ENCODE results near the gene ERG28. TPM values are rescaled to one million over a fixed set of nuclear protein-coding genes. Genes with fewer than 3 reads are reported as not detected.
"Not testable (repeated sequence)": the region's sequence is repeated elsewhere in the genome, so short reads cannot be mapped to it uniquely, and the experiment has no call there.

Gene ERG28
- total and polyA plus RNA-seq, 11 donors, result 5.7 to 15.1 (median 7.4) TPM

- peak overlapping the region in 1 of 12 donors; percentile 85 for H3K27ac ChIP-seq
- 97 to 100% (median 99%) methylated on average over 1 of the region's 1 CpG for WGBS, 4 donors
- no peaks in the 10 kb centered on the region for H3K27me3 ChIP-seq
- H3K9me3 ChIP-seq, result no peaks in the 10 kb centered on the region
- no peak overlapping the region for H3K4me3 ChIP-seq
- ATAC-seq (no peak), DNase-seq (no peak)
- no peaks in the 10 kb centered on the region for H3K36me3 ChIP-seq
- no peak for TF ChIP-seq POLR2A (IDR thresholded peaks at IDR 0.05)
- no peak for TF ChIP-seq CTCF (IDR thresholded peaks at IDR 0.05)
- H3K4me1 ChIP-seq, result peaks cover 0 to 95% (median 23%) of the 10 kb centered on the region in 12 donors
- intact Hi-C loops (cut with DNase I), result no loop called here
These were observed 53.6 kb downstream of the ERG28 start for GRCh38 chr14:75607044-75607443.

- WGBS, 4 donors, result 54 to 75% (median 63%) methylated on average over 10 of the region's 10 CpGs
- ATAC-seq (no peak), DNase-seq (no peak)
- intact Hi-C loops (cut with DNase I), result loop anchor here in 1 of 10 donors (1.0 kb wide), 1 partner anchor 12 kb away; no protein-coding TSS in a partner anchor
- Histone ChIP-seq H3K27ac (peak overlapping the region in 5 of 12 donors; percentile 18 to 76 (median 58)), H3K9me3 (no peaks in the 10 kb centered on the region), H3K4me1 (peaks cover 0 to 95% (median 20%) of the 10 kb centered on the region in 12 donors), H3K36me3 (no peaks in the 10 kb centered on the region), H3K4me3 (peak overlapping the region in 6 of 12 donors; percentile 13 to 45 (median 27)), H3K27me3 (no peaks in the 10 kb centered on the region)
- TF ChIP-seq POLR2A (IDR thresholded peaks at IDR 0.05), result no peak
These were observed 54.8 kb downstream of the ERG28 start for GRCh38 chr14:75605916-75606315.

GRCh38 chr14:75604979-75605851 is 55.5 kb downstream of the ERG28 start:
- Histone ChIP-seq H3K4me3 (peak overlapping the region in 6 of 12 donors; percentile 13 to 45 (median 27)), H3K27ac (peak overlapping the region in 7 of 12 donors; percentile 2 to 76 (median 50)), H3K9me3 (no peaks in the 10 kb centered on the region), H3K36me3 (no peaks in the 10 kb centered on the region), H3K4me1 (peaks cover 0 to 89% (median 14%) of the 10 kb centered on the region in 12 donors), H3K27me3 (no peaks in the 10 kb centered on the region)
- 44 to 60% (median 50%) methylated on average over 11 of the region's 11 CpGs for WGBS, 4 donors
- intact Hi-C loops (cut with DNase I), result loop anchor here in 1 of 10 donors (1.0 kb wide), 1 partner anchor 13 kb away; no protein-coding TSS in a partner anchor
- TF ChIP-seq POLR2A (IDR thresholded peaks at IDR 0.05), result no peak
- TF ChIP-seq CTCF (IDR thresholded peaks at IDR 0.05), result no peak
- peak in 4 of 5 donors; percentile 45 to 55 (median 52) for DNase-seq
- ATAC-seq, result peak; percentile 38 to 79 (median 65)

- H3K9me3 ChIP-seq, result no peaks in the 10 kb centered on the region
- intact Hi-C loops (cut with DNase I), result no loop called here
- no peak overlapping the region for H3K27ac ChIP-seq
- ATAC-seq, result no peak
- TF ChIP-seq POLR2A (IDR thresholded peaks at IDR 0.05) (no peak), CTCF (IDR thresholded peaks at IDR 0.05) (no peak)
- WGBS, 4 donors, result 85 to 93% (median 88%) methylated on average over 3 of the region's 3 CpGs
- no peak for DNase-seq
- no peaks in the 10 kb centered on the region for H3K36me3 ChIP-seq
- H3K4me1 ChIP-seq, result peaks cover 0 to 82% (median 12%) of the 10 kb centered on the region in 12 donors
- H3K4me3 ChIP-seq, result no peak overlapping the region
- no peaks in the 10 kb centered on the region for H3K27me3 ChIP-seq
These were observed 58.2 kb downstream of the ERG28 start for GRCh38 chr14:75602503-75602902.

GRCh38 chr14:75601061-75601460 is 59.6 kb downstream of the ERG28 start:
- H3K27me3 ChIP-seq; DNase-seq; H3K4me3 ChIP-seq; H3K36me3 ChIP-seq; H3K27ac ChIP-seq; H3K9me3 ChIP-seq; ATAC-seq; intact Hi-C loops (cut with DNase I): not testable (repeated sequence)
- peaks cover 0 to 73% (median 8%) of the 10 kb centered on the region in 12 donors for H3K4me1 ChIP-seq
- WGBS, 4 donors, result 89 to 97% (median 96%) methylated on average over 6 of the region's 6 CpGs

GRCh38 chr14:75600100-75600499 is 60.6 kb downstream of the ERG28 start:
- DNase-seq; intact Hi-C loops (cut with DNase I); H3K4me3 ChIP-seq; ATAC-seq; H3K27me3 ChIP-seq; H3K9me3 ChIP-seq; H3K36me3 ChIP-seq: not testable (repeated sequence)
- Histone ChIP-seq H3K27ac (peak overlapping the region in 1 of 12 donors; percentile 25), H3K4me1 (peaks cover 0 to 65% (median 5%) of the 10 kb centered on the region in 12 donors)
- 90 to 100% (median 95%) methylated on average over 1 of the region's 1 CpG for WGBS, 4 donors

Measured in heart left ventricle (tissue), 16 donors.